Stimulated activated CD4-positive, alpha-beta T cell treated with anti-CD3 and anti-CD28 coated beads, Interleukin-12 subunit alpha, Interleukin-12 subunit beta, amount 100 ng/mL, for 24 hours (primary cell): ENCODE data around the gene CDH4.

Experiments used
- DNase-seq, 2 experiments: peaks; one replicate each; pipeline ENCODE4 v3.0.0-alpha.2; 2020; ENCODE audit warnings: low read depth in 2 of 2

CDH4 gene

GRCh38 chr20:61487997-61488371 lies 235.9 kb downstream of the CDH4 start:
- DNase-seq: no peak

DNA sequence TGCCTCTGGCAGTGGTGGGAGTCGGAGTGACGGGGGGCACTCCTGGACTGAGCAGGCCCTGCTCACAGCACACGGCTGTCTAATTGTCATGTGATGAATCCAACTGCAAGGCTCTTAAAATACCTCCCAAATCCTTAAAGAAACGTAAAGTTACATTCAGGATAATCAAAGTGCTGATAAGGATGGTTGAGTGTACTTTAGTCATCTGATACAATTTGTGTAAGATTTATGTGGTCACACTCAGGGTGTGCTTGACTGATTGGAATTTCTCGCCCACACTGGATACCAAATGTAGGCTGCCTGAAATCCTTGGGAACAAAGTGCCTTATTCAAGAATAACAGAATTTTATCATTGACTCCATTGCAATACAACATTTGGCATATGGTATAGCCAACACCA lies 238.7 kb downstream of the CDH4 start:
- DNase-seq: no peak

DNA sequence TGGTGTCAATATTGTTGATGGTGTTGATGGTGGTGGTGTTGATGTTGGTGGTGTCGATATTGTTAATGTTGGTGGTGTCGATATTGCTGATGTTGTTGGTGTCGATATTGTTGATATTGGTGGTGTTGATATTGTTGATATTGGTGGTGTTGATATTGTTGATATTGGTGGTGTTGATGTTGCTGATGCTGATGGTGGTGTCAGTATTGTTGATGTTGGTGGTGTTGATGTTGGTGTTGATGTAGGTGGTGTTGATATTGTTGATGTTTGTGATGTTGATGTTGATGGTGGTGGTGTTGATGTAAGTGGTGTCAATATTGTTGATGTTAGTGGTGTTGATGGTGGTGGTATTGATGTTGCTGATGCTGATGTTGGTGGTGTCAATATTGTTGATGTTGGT lies 240.0 kb downstream of the CDH4 start:
- DNase-seq: no peak

- DNase-seq: no peak
Observed at GRCh38 chr20:61493798-61494305, 241.8 kb downstream of the CDH4 start.

DNA sequence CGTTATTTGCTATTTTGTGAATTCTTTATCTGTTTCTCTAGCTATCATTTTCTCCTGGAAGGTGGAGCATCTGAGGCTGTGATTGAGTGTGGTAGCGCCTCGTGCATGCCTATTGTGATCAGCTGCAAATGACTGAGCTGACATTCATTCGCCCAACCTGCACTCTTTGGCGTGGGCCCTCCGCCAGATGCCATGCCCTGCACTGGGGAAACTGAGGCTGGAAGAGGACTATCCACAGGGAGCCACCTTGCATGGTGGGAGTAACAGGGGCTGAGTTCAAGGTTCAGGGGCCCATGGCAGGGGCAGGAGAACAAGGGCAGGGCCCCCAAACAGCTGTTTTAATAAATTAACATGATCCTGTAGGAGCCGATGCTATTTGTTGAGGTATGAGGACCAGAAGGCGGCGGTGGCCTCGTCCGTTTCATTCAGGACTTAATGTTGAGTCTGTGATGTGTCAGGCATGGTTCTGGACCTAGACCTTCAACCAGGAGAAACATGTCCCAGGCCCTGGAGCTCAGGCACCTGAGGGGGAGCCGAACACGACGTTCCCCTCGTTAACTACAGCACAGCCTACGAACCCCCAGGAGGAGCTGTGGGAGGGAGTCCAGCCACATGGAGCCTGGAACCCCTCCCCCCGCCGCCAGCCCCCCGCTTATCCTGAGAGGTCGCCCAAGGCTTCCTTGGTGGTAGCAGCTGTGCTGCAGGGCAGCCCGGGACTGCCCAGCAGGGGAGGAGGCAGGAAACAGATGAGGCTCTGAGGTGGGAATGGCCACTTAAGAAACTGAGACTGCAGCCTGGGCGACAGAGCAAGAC lies 242.9 kb downstream of the CDH4 start:
- no peak for DNase-seq

GRCh38 chr20:61497029-61497627 lies 245.1 kb downstream of the CDH4 start:
- no peak for DNase-seq

DNA sequence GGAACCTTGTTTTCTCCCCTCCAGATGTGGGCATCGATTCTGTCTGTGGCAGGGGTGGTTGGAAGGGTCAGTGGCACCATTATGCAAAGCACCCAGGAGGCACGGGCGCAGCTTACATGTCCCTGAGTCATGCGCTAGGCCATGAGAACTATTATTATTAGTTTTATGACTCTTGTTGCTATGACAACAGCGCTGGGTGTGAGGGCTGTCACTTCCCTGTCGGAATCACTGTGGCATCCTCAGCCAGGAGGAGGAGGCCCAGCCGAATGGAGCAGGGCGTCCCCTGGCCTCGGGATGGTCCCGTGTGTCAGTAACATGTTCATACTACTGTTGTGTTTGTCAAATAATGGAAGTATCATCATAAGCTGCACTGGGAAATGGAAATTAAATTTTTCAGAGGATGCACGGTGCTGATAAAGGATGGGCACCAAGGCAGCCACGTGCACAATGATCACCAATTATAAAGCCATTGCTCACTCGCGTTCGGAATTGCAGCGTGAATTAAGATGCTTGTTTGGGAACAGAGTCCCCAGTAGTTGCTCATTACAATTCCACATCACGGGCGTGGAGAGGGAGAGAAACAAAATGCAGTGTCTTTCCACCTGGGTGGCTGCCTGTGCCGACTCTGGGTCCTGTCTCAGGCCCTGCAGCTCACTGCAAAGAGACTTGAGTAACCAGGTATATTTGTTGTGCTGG lies 247.9 kb downstream of the CDH4 start:
- no peak for DNase-seq

DNA sequence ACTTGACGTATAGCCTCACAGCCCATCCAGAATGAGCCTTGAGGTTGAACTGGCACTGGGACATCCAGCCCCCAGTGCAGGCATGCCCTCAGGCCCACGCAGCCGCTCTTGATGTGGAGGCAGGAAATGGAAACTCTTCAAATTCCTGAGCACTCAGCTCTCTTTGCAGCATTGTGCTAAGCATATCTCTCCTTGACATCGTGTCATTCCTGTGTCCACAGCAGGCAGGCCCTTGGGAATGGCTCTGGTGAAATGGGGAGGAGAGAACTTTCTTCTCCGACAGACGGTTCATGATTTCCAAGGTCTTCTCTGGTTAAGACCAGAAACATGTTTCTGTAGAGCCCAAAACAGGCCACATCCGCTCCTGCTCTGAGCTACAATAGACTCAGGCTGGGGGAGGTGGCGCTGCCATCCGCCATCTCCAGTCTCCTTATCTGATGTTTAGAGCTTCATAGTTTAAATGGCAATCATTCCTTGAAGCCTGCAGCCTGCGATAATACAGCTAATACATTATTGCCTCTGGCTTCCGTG lies 248.8 kb downstream of the CDH4 start:
- no peak for DNase-seq

DNA sequence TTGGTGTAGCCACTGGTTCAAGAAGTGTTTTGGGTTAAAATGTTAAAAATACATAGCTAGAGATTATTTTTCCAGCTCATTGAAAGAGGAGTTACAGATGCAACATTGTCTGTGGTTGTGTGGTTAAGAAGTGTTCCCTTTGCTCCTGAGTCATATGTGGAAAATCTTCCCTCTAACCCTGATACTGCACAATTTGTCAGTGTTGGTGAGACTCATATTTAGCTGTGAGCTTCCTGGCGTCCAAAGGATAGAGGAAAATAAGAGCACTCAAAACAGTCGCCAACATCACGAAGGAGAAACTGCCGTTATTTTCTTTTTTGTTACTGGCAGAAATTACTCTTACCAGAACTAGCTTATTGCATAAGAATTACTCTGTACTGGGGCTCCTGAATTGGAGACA lies 250.4 kb downstream of the CDH4 start:
- DNase-seq: no peak

- DNase-seq: no peak
Observed at GRCh38 chr20:61503106-61503505, 251.0 kb downstream of the CDH4 start.

DNA sequence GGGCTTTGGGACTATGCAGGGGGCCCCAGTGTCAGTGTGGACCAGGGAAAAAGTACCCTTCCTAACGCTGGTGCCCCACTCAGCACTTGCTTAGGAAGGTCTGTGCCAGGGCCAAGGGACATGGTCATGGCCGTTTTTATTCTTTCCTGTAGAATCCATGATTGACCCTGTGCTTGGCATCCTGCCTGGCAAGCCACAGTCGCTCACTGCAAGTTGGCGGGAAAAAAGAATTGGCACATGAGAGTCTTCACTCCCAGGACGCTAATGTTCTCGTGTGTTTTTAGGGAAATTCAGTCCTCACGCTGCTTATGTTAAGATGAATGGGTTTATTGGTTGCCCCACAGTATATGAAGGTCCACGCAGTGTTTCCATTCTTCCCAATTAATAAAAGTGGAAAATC lies 253.4 kb downstream of the CDH4 start:
- no peak for DNase-seq

DNA sequence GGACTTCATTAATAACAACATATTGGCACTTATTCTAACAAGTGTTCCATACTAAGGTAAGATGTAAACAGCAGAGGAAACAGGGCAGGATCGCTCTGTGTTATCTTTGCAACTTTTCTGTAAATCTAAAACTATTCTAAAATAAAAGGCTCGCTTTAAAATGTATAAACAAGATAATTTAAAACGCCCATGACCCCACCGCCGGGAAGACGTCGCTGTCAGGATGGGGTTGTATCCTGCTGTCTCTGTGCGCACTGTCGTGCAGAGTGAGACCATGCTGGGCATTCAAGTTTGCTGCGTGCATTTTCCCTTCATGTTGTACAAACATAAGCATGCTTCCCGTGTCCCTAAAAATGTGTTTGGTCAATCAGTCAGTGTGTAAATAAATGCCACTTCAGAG lies 255.7 kb downstream of the CDH4 start:
- DNase-seq: no peak

DNA sequence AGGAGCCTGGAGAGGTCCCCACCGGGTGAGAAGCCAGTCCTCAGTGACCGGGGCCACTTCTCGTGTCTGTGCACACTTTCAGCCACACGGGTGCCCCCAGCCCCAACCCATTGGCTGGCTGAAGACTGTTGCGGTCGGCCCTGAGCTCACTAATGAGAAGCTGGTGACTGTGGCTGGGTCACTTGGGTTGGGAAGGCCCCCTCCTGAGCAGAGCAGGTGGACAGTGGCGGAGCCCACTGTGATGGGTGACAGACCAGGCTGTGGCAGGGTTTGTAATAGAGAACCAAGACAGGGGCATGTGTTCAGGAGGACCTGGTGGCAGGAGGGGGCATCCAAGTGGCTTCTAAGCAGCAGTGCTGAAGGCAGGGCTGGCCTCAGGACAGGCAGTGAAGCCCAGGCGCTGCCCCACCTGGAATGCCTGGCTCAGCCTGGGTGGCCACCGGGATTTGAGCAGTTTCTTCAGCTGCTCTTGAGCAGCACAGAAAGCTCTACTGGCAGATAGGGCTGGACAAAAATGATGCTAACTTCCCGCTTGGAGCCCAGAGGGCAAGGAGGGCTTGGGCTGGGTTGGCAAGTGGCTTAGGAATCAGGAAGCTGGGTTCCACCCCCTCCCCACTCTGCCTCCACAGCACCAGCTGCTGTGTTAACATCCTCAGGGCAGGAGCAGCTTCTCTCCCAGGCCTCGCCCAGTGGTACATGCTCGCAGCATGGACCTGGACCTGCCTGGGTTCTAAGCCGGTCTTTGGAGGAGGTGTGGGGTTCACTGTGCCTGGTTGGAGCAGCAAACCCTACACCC lies 256.4 kb downstream of the CDH4 start:
- DNase-seq: no peak

GRCh38 chr20:61510778-61511330 lies 258.8 kb downstream of the CDH4 start:
- DNase-seq: no peak

DNA sequence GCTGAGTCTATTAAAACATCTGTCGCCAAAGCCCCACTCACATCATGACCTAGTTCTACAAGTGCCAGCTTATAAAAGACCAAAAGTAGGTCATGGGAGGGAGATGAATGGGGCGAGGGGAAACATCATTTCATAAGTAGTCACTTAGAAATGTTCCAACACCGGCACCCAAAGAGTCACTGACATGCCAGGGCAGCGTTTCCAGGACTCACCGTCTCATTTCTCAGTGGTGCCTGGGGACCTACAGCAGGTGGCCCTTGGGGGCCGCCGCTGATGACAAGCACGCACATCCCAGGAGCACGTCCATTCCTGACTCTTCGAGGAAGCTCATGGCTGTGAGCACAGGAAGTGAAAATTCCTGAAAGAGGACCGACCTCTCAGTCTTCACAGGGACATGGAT lies 260.4 kb downstream of the CDH4 start:
- no peak for DNase-seq

DNA sequence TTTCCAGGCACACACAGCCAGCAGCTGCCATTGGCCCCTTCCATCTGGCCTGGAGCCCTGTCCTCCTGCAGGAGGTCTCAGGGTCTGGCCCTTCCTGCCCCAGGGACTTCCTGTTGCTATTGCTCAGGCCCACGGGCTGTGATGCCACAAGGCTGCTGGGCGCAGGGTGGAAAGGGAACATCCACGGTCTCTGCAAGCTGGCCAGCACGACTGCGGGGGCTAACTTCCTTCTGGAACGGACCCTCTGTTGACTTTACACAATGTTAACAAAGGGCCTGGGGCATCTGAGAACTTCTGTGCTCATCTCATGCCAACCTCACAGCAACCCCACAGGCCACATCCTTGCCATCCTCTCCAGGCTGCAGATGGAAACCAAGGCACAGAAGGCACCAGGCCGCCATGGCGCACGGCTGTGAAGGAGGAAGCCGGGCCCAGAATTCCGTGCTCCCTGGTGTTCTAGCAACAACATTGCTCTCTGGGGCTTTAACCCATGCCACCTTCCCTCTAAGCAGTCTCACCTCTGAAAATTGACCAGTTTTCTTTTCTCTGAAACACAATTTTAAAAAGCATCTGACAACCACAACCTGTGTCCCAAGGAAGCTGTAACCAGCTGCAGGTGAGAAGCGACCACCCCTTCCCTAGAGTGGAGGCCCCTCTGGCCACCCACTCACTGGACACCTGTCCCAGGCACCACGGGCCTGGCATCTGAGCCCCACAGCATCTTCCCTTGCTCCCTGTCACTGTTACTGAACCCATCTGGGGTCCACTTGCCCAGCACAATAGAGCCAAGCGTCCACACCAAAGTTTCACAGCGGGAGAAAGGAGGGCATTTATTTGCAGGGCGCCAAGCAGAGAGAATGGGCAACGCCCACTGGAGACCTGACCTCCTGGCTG lies 261.3 kb downstream of the CDH4 start:
- DNase-seq: no peak

- no peak for DNase-seq
Observed at GRCh38 chr20:61514018-61514365, 261.9 kb downstream of the CDH4 start.

DNA sequence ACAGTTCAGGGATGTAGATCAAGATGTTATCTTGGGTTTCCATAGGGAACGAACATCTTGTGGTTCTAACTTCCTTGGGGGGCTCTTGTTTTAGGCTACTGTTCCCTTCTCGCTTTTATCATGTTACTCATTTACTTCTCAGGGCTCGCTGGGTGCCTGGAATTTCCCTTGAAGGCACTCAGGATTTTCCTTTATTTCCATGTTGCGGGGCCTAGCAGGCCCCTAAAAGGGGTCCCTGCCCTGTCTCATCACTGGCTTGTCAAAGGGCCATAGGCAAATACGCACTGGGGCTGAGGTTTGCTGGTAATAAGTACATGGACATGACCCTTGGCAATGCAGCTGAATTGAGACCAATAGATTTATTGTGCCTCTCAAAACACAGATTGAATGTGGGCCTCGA lies 262.3 kb downstream of the CDH4 start:
- DNase-seq: no peak

DNA sequence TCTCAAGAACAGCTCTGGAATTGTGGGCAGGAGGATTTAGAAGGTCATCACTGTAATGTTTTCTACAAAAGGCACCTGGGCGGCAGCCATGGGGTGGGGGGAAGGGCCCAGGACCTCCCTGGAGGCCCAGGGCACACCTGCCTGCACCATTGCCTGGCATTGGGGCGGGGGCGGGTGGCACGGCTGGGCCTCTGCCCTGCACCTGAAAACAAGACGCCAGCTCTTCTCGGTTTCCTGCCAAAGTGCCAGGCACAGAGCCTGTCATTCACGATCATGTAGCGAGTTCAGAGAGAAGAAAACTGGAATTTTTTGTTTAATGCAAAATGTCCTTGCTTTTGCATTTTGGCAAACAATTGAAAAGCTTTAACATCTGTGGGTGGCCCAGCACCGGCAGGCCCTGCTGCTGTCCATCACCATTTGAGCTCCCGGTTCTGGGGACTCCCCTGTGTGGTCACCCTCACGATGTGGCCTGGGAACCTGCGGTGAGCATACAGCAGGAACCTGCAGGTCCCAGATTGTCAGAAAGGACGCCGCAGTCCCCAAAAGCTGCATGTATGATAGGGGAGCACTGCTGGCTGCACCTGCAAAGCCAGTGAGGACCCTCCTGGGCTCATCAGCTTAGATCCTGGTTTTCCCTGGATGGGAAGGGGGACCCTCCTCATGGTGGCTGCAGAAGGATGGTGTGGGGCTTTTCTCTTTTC lies 262.9 kb downstream of the CDH4 start:
- no peak for DNase-seq

DNA sequence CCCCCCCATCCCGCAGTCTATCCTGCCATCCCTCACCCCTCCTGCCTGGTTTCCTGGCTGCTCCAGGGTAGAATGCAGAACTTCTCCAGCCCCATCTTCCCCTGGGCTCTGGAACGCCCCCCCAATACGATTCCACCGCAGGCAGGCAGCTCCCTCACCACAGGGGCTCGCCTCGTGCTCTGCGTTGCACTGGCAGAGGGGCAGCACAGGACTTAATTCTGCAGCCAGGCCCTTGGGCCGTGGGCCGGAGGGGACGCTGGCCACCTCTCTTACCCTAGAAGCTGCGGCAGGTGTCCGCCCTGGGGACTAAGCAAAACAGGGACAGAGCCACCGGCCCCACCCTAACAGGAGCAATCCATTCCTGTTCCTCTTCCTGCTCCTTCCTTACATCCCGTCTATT lies 263.9 kb downstream of the CDH4 start:
- DNase-seq: no peak
